K562 (cell line): ENCODE results near the gene EPHB4. TPM values are rescaled to one million over a fixed set of nuclear protein-coding genes. Genes with fewer than 3 reads are reported as not detected.

Source experiments
- ARHGAP35 ChIP-seq: fragments of 450-650 bp; IDR thresholded peaks from 2 replicates; pipeline ENCODE4 v1.6.1; 2018; ENCODE audit not compliant: partially characterized antibody
- ASH1L ChIP-seq: fragments of 450-650 bp; IDR thresholded peaks from 2 replicates; pipeline ENCODE4 v1.6.1; 2018; ENCODE audit warnings: borderline replicate concordance, mild to moderate bottlenecking, low read depth; ENCODE audit not compliant: partially characterized antibody
- ELF2 ChIP-seq: fragments of 250-450 bp; sonication (Bioruptor Pico); IDR thresholded peaks from 2 replicates; pipeline ENCODE4 v1.5.0; 2021; ENCODE audit warnings: mild to moderate bottlenecking
- EP300 ChIP-seq: IDR thresholded peaks from 2 replicates; pipeline ENCODE4 v1.6.1; 2012; ENCODE audit warnings: low read length, improper control_type of control experiment
- MAFF ChIP-seq: IDR thresholded peaks from 2 replicates; pipeline ENCODE4 v1.6.1; 2012; ENCODE audit warnings: low read length, improper control_type of control experiment
- NFATC3 ChIP-seq: fragments of 450-650 bp; IDR thresholded peaks from 2 replicates; pipeline ENCODE4 v1.6.1; 2017; ENCODE audit warnings: mild to moderate bottlenecking
- NR3C1 ChIP-seq: sonication (generic); formaldehyde crosslinking; IDR thresholded peaks from 2 replicates; pipeline ENCODE4 v1.8.1; 2022; ENCODE audit warnings: missing genetic modification reagents
- PHF8 ChIP-seq: fragments of 200-600 bp; sonication (generic); IDR thresholded peaks from 2 replicates; pipeline ENCODE4 v1.6.1; 2012; ENCODE audit warnings: mixed run types, mild to moderate bottlenecking, inconsistent platforms, low read length, moderate library complexity, borderline replicate concordance
- RB1 ChIP-seq: fragments of 450-650 bp; IDR thresholded peaks from 2 replicates; pipeline ENCODE4 v1.6.1; 2017; ENCODE audit warnings: low read depth, mild to moderate bottlenecking
- RBBP5 ChIP-seq: fragments of 200-600 bp; sonication (generic); IDR thresholded peaks from 2 replicates; pipeline ENCODE4 v1.6.1; 2012; ENCODE audit warnings: borderline replicate concordance, mild to moderate bottlenecking, low read length, control low read depth, inconsistent platforms; ENCODE audit not compliant: insufficient read depth, poor library complexity, severe bottlenecking
- RBM39 ChIP-seq: fragments of 200-400 bp; formaldehyde crosslinking; optimal IDR thresholded peaks from 2 replicates; pipeline ENCODE3; 2018; ENCODE audit warnings: low read depth, low read length
- ZFP30 ChIP-seq: fragments of 250-450 bp; sonication (Bioruptor Pico); IDR thresholded peaks from 2 replicates; pipeline ENCODE4 v1.8.0; 2022; ENCODE audit warnings: moderate library complexity, mild to moderate bottlenecking, inconsistent platforms, borderline replicate concordance
- ZNF408 ChIP-seq: fragments of 250-450 bp; sonication (Bioruptor Pico); IDR thresholded peaks from 2 replicates; pipeline ENCODE4 v1.4.0; 2020; ENCODE audit warnings: low read depth, mild to moderate bottlenecking, moderate library complexity
- ZNF584 ChIP-seq: fragments of 200-800 bp; sonication (Bioruptor generic); IDR thresholded peaks from 2 replicates; pipeline ENCODE4 v1.6.1; 2016; ENCODE audit warnings: low read depth, mild to moderate bottlenecking, missing genetic modification characterization, missing compliant biosample characterization
- ZNF764 ChIP-seq: fragments of 250-450 bp; sonication (Bioruptor Pico); IDR thresholded peaks from 2 replicates; pipeline ENCODE4 v1.4.0; 2020; ENCODE audit warnings: low read depth, mild to moderate bottlenecking, moderate library complexity
- polyA plus RNA-seq, 8 experiments: library from polyadenylated mRNA; depleted of rRNA in 4 of 8; stranded (reverse) in 5 of 8; unstranded in 3 of 8; fragments of >200 nt; fragmentation: Nextera tagmentation in 2 of 8; fragmentation: Illumina TruSeq in 1 of 8; extraction: Ambion mirVana in 2 of 8; extraction: Trizol in 1 of 8; gene quantifications; 2 replicates each; pipeline versions ENCODE4 v1.2.1 to v1.2.3, GENCODE V29; 2011 to 2014; ENCODE audit warnings: inconsistent platforms in 1 of 8, missing spikeins in 1 of 8
- total RNA-seq, 7 experiments: library from RNA; depleted of rRNA in 6 of 7; stranded (reverse); fragments of >200 nt in 6 of 7; fragmentation: Illumina TruSeq in 2 of 7; extraction: Trizol in 2 of 7; gene quantifications; 2 replicates each; pipeline versions ENCODE4 v1.2.1 to v1.2.3, GENCODE V29; 2011 to 2021; ENCODE audit warnings: low replicate concordance in 1 of 7
- TF ChIP-seq, protein P1 (sequence below): IDR thresholded peaks from 2 replicates; pipeline ENCODE4 v1.6.1; 2011; ENCODE audit not compliant: insufficient read length; ENCODE audit errors: extremely low read depth
- TF ChIP-seq, protein P2 (sequence below): conservative IDR thresholded peaks from 2 replicates; pipeline ENCODE4 v1.6.1; 2011; ENCODE audit warnings: low read depth, mild to moderate bottlenecking, low read length; ENCODE audit not compliant: control insufficient read depth
- TF ChIP-seq, protein P3 (sequence below): fragments of 250-450 bp; sonication (Bioruptor Pico); IDR thresholded peaks from 2 replicates; pipeline ENCODE4 v1.9.0; 2021; ENCODE audit warnings: mild to moderate bottlenecking, inconsistent platforms
- TF ChIP-seq, protein P4 (sequence below): fragments of 250-450 bp; sonication (Bioruptor Pico); IDR thresholded peaks from 2 replicates; pipeline ENCODE4 v1.5.0; 2021
- TF ChIP-seq, protein P5 (sequence below): IDR thresholded peaks from 2 replicates; pipeline ENCODE4 v1.6.1; 2014; ENCODE audit warnings: antibody characterized with exemption

The EPHB4 gene
- total and polyA plus RNA-seq, 9 of the 15 experiments (the other 6 are each of a cell fraction or from before 2014, with no cell fraction given) = 1.2 to 82.1 (median 37.9) TPM

DNA sequence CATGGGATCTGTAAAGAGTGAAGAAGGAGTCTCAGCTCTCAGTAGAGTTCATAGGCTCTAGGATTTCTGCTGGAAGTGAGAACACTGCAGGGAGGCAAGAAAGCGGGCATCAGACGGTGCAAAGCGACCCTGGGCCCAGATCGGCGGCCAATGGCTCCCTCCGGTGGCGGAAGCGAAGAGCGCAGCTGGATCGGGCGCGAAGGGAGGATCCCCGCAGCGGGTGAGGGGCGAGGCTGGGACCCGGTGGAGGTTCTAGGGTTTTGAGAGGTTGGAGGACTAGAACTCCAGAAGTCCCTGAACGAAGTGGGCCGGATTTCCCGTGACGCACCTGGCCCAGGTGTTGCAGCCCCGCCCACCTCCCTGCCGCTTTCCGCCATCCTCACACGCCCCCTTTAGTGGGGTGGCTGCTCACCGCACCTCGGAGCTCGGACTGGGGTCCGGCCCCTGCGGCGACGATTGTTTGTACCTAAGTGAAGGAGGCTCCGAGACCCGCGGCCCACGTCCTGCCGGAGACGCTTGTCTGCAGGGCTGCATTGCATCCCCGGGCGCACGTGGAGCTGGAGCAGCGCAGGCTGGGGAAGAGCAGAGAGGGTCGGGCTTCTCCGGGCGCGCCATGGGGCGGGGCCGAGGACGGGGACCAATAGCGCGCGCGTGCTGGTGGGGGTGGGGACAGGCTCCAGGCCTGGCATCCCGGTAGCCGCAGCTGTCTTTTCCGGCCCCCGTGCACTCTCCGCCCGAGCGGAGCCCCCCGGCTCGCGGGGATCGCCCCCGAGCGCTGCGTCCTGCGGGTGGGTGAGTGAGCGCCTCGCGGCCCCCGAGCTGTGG, 24.9 kb upstream of the EPHB4 start, which contains the start of gene SLC12A9 (continued):
- TF ChIP-seq RBM39 = no peak
- peak; percentile 48; the same call in 1 of the 2 replicates for TF ChIP-seq PHF8
- TF ChIP-seq ZNF408 = no peak
- no peak for TF ChIP-seq EP300
- TF ChIP-seq NR3C1 (CRISPR knock-in tag) = no peak
- no peak for TF ChIP-seq ELF2 (CRISPR knock-in tag)
- no peak for TF ChIP-seq ASH1L
- TF ChIP-seq ZFP30 (CRISPR knock-in tag) = no peak
- TF ChIP-seq RB1 = peak; percentile 90
- TF ChIP-seq MAFF = no peak
- TF ChIP-seq, protein P1, sequence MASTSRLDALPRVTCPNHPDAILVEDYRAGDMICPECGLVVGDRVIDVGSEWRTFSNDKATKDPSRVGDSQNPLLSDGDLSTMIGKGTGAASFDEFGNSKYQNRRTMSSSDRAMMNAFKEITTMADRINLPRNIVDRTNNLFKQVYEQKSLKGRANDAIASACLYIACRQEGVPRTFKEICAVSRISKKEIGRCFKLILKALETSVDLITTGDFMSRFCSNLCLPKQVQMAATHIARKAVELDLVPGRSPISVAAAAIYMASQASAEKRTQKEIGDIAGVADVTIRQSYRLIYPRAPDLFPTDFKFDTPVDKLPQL = no peak
- TF ChIP-seq ARHGAP35 = no peak
- TF ChIP-seq, protein P2, sequence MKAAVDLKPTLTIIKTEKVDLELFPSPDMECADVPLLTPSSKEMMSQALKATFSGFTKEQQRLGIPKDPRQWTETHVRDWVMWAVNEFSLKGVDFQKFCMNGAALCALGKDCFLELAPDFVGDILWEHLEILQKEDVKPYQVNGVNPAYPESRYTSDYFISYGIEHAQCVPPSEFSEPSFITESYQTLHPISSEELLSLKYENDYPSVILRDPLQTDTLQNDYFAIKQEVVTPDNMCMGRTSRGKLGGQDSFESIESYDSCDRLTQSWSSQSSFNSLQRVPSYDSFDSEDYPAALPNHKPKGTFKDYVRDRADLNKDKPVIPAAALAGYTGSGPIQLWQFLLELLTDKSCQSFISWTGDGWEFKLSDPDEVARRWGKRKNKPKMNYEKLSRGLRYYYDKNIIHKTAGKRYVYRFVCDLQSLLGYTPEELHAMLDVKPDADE = peak; percentile 94
- TF ChIP-seq, protein P3, sequence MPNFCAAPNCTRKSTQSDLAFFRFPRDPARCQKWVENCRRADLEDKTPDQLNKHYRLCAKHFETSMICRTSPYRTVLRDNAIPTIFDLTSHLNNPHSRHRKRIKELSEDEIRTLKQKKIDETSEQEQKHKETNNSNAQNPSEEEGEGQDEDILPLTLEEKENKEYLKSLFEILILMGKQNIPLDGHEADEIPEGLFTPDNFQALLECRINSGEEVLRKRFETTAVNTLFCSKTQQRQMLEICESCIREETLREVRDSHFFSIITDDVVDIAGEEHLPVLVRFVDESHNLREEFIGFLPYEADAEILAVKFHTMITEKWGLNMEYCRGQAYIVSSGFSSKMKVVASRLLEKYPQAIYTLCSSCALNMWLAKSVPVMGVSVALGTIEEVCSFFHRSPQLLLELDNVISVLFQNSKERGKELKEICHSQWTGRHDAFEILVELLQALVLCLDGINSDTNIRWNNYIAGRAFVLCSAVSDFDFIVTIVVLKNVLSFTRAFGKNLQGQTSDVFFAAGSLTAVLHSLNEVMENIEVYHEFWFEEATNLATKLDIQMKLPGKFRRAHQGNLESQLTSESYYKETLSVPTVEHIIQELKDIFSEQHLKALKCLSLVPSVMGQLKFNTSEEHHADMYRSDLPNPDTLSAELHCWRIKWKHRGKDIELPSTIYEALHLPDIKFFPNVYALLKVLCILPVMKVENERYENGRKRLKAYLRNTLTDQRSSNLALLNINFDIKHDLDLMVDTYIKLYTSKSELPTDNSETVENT (CRISPR knock-in tag) = no peak
- TF ChIP-seq, protein P4, sequence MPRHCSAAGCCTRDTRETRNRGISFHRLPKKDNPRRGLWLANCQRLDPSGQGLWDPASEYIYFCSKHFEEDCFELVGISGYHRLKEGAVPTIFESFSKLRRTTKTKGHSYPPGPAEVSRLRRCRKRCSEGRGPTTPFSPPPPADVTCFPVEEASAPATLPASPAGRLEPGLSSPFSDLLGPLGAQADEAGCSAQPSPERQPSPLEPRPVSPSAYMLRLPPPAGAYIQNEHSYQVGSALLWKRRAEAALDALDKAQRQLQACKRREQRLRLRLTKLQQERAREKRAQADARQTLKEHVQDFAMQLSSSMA = no peak
- no peak for TF ChIP-seq NFATC3
- TF ChIP-seq, protein P5, sequence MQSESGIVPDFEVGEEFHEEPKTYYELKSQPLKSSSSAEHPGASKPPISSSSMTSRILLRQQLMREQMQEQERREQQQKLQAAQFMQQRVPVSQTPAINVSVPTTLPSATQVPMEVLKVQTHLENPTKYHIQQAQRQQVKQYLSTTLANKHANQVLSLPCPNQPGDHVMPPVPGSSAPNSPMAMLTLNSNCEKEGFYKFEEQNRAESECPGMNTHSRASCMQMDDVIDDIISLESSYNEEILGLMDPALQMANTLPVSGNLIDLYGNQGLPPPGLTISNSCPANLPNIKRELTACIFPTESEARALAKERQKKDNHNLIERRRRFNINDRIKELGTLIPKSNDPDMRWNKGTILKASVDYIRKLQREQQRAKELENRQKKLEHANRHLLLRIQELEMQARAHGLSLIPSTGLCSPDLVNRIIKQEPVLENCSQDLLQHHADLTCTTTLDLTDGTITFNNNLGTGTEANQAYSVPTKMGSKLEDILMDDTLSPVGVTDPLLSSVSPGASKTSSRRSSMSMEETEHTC = no peak
- TF ChIP-seq ZNF764 (CRISPR knock-in tag) = no peak
- peak; percentile 23 for TF ChIP-seq RBBP5
- TF ChIP-seq ZNF584 (CRISPR knock-in tag) = no peak
